B cell (primary cell): ENCODE data around the gene PHETA2.

Source experiments
- EZH2 ChIP-seq: IDR thresholded peaks from 2 replicates; pipeline ENCODE4 v1.6.1; 2012; ENCODE audit warnings: borderline replicate concordance, low read depth, mild to moderate bottlenecking, moderate library complexity, low read length; ENCODE audit not compliant: insufficient read depth, poor library complexity, severe bottlenecking
- TF ChIP-seq, protein P1 (sequence below): fragments of 200-600 bp; IDR thresholded peaks from one replicate; pipeline ENCODE4 v1.8.0; 2022; ENCODE audit warnings: antibody characterized with exemption, mild to moderate bottlenecking

DNA sequence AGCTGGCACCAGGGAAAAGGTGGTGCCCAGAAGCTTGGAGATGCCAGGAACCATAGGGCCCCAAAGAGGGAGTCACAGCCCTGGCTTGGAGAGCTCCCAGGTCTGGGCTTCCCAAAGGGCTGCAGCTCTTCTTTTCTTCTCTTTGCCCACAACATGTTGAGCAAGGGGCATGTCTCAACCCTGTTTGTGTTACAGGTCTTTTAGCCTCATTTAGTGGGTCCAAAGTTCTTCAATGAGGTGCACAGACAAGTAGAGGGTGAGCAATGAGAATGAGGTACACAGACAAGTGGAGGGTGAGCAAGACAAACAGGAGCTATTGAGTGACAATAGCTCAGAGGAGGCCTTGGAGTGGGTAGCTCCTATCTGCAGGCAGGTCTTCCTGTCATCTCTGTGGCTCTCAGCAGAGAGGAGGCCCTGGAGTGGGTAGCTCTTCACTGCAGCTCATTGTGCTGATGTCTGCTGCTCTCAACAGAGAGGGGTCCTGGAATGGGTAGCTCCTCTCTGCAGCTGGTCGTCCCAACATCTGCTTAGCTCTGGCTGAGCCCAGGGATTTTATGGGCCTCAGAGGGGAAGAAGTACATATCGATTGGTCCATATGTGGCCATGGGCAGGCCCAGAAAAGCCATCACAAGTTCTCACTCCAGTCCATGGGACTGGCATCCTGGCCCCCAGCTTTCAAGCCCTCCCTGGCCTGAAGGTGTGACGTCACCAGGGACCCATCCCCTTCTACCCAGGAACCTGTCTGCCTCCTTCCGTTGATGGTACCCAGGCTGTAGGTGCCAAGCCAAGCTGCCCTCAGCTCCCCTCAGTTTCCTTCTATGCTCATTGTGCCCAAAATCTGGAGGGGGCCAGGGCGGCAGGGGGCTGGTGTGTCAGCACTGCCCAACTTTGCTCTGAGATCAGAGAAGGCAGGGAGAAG lies 40.5 kb upstream of the PHETA2 start:
- TF ChIP-seq, protein P1, sequence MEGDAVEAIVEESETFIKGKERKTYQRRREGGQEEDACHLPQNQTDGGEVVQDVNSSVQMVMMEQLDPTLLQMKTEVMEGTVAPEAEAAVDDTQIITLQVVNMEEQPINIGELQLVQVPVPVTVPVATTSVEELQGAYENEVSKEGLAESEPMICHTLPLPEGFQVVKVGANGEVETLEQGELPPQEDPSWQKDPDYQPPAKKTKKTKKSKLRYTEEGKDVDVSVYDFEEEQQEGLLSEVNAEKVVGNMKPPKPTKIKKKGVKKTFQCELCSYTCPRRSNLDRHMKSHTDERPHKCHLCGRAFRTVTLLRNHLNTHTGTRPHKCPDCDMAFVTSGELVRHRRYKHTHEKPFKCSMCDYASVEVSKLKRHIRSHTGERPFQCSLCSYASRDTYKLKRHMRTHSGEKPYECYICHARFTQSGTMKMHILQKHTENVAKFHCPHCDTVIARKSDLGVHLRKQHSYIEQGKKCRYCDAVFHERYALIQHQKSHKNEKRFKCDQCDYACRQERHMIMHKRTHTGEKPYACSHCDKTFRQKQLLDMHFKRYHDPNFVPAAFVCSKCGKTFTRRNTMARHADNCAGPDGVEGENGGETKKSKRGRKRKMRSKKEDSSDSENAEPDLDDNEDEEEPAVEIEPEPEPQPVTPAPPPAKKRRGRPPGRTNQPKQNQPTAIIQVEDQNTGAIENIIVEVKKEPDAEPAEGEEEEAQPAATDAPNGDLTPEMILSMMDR = no peak
- TF ChIP-seq EZH2 = no peak
